Fibroblast of lung (primary cell): Measurements from ENCODE around the gene DNAJA3. TPM values are rescaled to one million over a fixed set of nuclear protein-coding genes. Genes with fewer than 3 reads are reported as not detected.

Experiments
- DNase-seq, 2 donors: peaks; one replicate each; pipeline versions ENCODE4 v3.0.0 to v3.0.0-alpha.2; 2010; ENCODE audit warnings: low read depth in 2 of 2
- H2AFZ ChIP-seq: 2 replicates; pipeline ENCODE4 v1.5.1; 2012; ENCODE audit warnings: low read length, control low read depth, inconsistent platforms
- H3K27ac ChIP-seq: 2 replicates; pipeline ENCODE4 v1.5.1; 2011; ENCODE audit warnings: low read length, control low read depth; ENCODE audit not compliant: insufficient read depth
- H3K27me3 ChIP-seq: 2 replicates; pipeline ENCODE4 v1.5.1; 2011; ENCODE audit warnings: mild to moderate bottlenecking, low read length; ENCODE audit not compliant: control insufficient read depth, insufficient read depth
- H3K36me3 ChIP-seq: 2 replicates; pipeline ENCODE4 v1.5.1; 2011; ENCODE audit warnings: low read length; ENCODE audit not compliant: control insufficient read depth, insufficient read depth
- H3K4me1 ChIP-seq: 2 replicates; pipeline ENCODE4 v1.5.1; 2011; ENCODE audit warnings: low read length; ENCODE audit not compliant: control insufficient read depth, insufficient read depth; ENCODE audit errors: extremely low read depth
- H3K4me2 ChIP-seq: 2 replicates; pipeline ENCODE4 v1.5.1; 2011; ENCODE audit warnings: low read length, control low read depth; ENCODE audit not compliant: insufficient read depth; ENCODE audit errors: extremely low read depth
- H3K4me3 ChIP-seq, 4 experiments: fragments of 200-600 bp in 1 of 4; sonication (generic) in 1 of 4; replicated peaks in 1 of 4; 2 replicates each; pipeline ENCODE4 v1.5.1; 2011 to 2016; ENCODE audit warnings: low read length in 4 of 4, low read depth in 3 of 4, mild to moderate bottlenecking in 3 of 4, control low read depth in 2 of 4, inconsistent platforms in 1 of 4, mixed read lengths in 1 of 4; ENCODE audit not compliant: insufficient read depth in 1 of 4; ENCODE audit errors: control extremely low read depth in 1 of 4
- H3K79me2 ChIP-seq: 2 replicates; pipeline ENCODE4 v1.5.1; 2012; ENCODE audit warnings: mild to moderate bottlenecking, low read length, inconsistent platforms; ENCODE audit not compliant: control insufficient read depth, insufficient read depth
- H3K9ac ChIP-seq: 2 replicates; pipeline ENCODE4 v1.5.1; 2011; ENCODE audit warnings: mild to moderate bottlenecking, low read length, control low read depth; ENCODE audit not compliant: insufficient read depth
- H3K9me3 ChIP-seq: 2 replicates; pipeline ENCODE4 v1.5.1; 2012; ENCODE audit warnings: low read depth, low read length; ENCODE audit not compliant: control insufficient read depth, insufficient read depth
- H4K20me1 ChIP-seq: 2 replicates; pipeline ENCODE4 v1.5.1; 2011; ENCODE audit warnings: low read length; ENCODE audit not compliant: control insufficient read depth, insufficient read depth; ENCODE audit errors: extremely low read depth
- EZH2 ChIP-seq: IDR thresholded peaks from 2 replicates; pipeline ENCODE4 v1.5.1; 2012; ENCODE audit warnings: low read length, control low read depth, mild to moderate bottlenecking; ENCODE audit errors: missing control alignments
- polyA plus RNA-seq, 2 donors: library from polyadenylated mRNA; depleted of rRNA in 1 of 2; stranded (reverse) in 1 of 2; unstranded in 1 of 2; fragments of >200 nt; gene quantifications; 2 replicates each; pipeline ENCODE4 v1.2.1, GENCODE V29; 2011 to 2012; ENCODE audit warnings: missing spikeins in 1 of 2
- total RNA-seq: library from RNA; depleted of rRNA; stranded (reverse); fragments of >200 nt; gene quantifications from 2 replicates; pipeline ENCODE4 v1.2.1, GENCODE V29; 2014
- TF ChIP-seq, protein P1 (sequence below), 2 donors: IDR thresholded peaks in 1 of 2; conservative IDR thresholded peaks in 1 of 2; 1 replicate in 1 of 2; 2 replicates in 1 of 2; pipeline ENCODE4 v1.5.1; 2011 to 2012; ENCODE audit warnings: low read length in 2 of 2, control low read depth in 1 of 2, inconsistent platforms in 1 of 2, low read depth in 1 of 2, mild to moderate bottlenecking in 1 of 2

The DNAJA3 gene
- total and polyA plus RNA-seq, 2 donors (not counting 1 experiment from before 2014, with no cell fraction given), result 27.8 to 66.1 TPM

- no peaks in the 10 kb centered on the region for H4K20me1 ChIP-seq
- no peak for TF ChIP-seq EZH2
- TF ChIP-seq, protein P1, sequence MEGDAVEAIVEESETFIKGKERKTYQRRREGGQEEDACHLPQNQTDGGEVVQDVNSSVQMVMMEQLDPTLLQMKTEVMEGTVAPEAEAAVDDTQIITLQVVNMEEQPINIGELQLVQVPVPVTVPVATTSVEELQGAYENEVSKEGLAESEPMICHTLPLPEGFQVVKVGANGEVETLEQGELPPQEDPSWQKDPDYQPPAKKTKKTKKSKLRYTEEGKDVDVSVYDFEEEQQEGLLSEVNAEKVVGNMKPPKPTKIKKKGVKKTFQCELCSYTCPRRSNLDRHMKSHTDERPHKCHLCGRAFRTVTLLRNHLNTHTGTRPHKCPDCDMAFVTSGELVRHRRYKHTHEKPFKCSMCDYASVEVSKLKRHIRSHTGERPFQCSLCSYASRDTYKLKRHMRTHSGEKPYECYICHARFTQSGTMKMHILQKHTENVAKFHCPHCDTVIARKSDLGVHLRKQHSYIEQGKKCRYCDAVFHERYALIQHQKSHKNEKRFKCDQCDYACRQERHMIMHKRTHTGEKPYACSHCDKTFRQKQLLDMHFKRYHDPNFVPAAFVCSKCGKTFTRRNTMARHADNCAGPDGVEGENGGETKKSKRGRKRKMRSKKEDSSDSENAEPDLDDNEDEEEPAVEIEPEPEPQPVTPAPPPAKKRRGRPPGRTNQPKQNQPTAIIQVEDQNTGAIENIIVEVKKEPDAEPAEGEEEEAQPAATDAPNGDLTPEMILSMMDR (conservative IDR thresholded peaks at IDR 0.05 in 1 of 2, IDR thresholded peaks at IDR 0.05 in 1 of 2; ENCODE audit: low read depth in 1 of 2, low read length in 2 of 2), result no peak
- H3K9ac ChIP-seq, result no peak overlapping the region
- no peak overlapping the region for H3K4me3 ChIP-seq
- no peak for DNase-seq
- no peaks in the 10 kb centered on the region for H3K9me3 ChIP-seq
- H3K79me2 ChIP-seq, result peaks cover 12% of the 10 kb centered on the region
- peaks cover 67% of the 10 kb centered on the region for H3K4me1 ChIP-seq
- H3K27ac ChIP-seq, result peak overlapping the region; percentile 58
- no peaks in the 10 kb centered on the region for H3K27me3 ChIP-seq
- no peak overlapping the region for H3K4me2 ChIP-seq
- H2AFZ ChIP-seq, result no peak overlapping the region
- peaks cover 30% of the 10 kb centered on the region for H3K36me3 ChIP-seq
These were observed 39.2 kb upstream of the DNAJA3 start for GRCh38 chr16:4386451-4386805.

GRCh38 chr16:4386951-4387565, 38.6 kb upstream of the DNAJA3 start:
- no peak overlapping the region for H2AFZ ChIP-seq
- H3K27ac ChIP-seq, result peak overlapping the region; percentile 58
- H3K4me2 ChIP-seq, result no peak overlapping the region

GRCh38 chr16:4387781-4388180, 37.9 kb upstream of the DNAJA3 start:
- no peaks in the 10 kb centered on the region for H3K27me3 ChIP-seq
- no peak for DNase-seq
- H3K4me1 ChIP-seq, result peaks cover 74% of the 10 kb centered on the region
- H3K9me3 ChIP-seq, result no peaks in the 10 kb centered on the region
- no peaks in the 10 kb centered on the region for H4K20me1 ChIP-seq
- no peak for TF ChIP-seq EZH2
- TF ChIP-seq, protein P1 (conservative IDR thresholded peaks at IDR 0.05 in 1 of 2, IDR thresholded peaks at IDR 0.05 in 1 of 2; ENCODE audit: low read depth in 1 of 2, low read length in 2 of 2), result no peak
- peak overlapping the region; percentile 34 for H3K27ac ChIP-seq
- peaks cover 3% of the 10 kb centered on the region for H3K79me2 ChIP-seq
- peaks cover 18% of the 10 kb centered on the region for H3K36me3 ChIP-seq
- H2AFZ ChIP-seq, result no peak overlapping the region
- no peak overlapping the region for H3K4me3 ChIP-seq
- H3K4me2 ChIP-seq, result no peak overlapping the region
- H3K9ac ChIP-seq, result no peak overlapping the region

More at GRCh38 chr16:4386951-4387565, 38.6 kb upstream of the DNAJA3 start:
- DNase-seq, result peak in 1 of 2 donors; percentile 56
- peaks cover 7% of the 10 kb centered on the region for H3K79me2 ChIP-seq
- H3K27me3 ChIP-seq, result no peaks in the 10 kb centered on the region
- H3K4me1 ChIP-seq, result peaks cover 71% of the 10 kb centered on the region
- no peaks in the 10 kb centered on the region for H3K9me3 ChIP-seq
- no peak for TF ChIP-seq EZH2
- TF ChIP-seq, protein P1 (conservative IDR thresholded peaks at IDR 0.05 in 1 of 2, IDR thresholded peaks at IDR 0.05 in 1 of 2; ENCODE audit: low read depth in 1 of 2, low read length in 2 of 2), result no peak
- H4K20me1 ChIP-seq, result no peaks in the 10 kb centered on the region
- H3K4me3 ChIP-seq, result no peak overlapping the region
- peaks cover 24% of the 10 kb centered on the region for H3K36me3 ChIP-seq
- H3K9ac ChIP-seq, result peak overlapping the region; percentile 40
